Renal cortex interstitium (tissue), 11 donors: Measurements from ENCODE around the gene PARP8. TPM values are rescaled to one million over a fixed set of nuclear protein-coding genes. Genes with fewer than 3 reads are reported as not detected.
"Not testable (repeated sequence)": the region's sequence is repeated elsewhere in the genome, so short reads cannot be mapped to it uniquely, and the experiment has no call there.

Experiments
- DNase-seq, 11 donors: peaks; one replicate each; pipeline ENCODE4 v3.0.0-alpha.2; 2013; ENCODE audit warnings: low read depth in 9 of 11, low spot score in 4 of 11; ENCODE audit errors: extremely low read depth in 1 of 11
- polyA plus RNA-seq, 3 donors: library from polyadenylated mRNA; unstranded; fragments of 120-200 nt; gene quantifications; one replicate each; pipeline ENCODE4 v1.2.1, GENCODE V29; 2013; ENCODE audit not compliant: insufficient read length in 3 of 3

Gene PARP8
- polyA plus RNA-seq, 3 donors = 15.2 to 17.1 (median 16.3) TPM

DNA sequence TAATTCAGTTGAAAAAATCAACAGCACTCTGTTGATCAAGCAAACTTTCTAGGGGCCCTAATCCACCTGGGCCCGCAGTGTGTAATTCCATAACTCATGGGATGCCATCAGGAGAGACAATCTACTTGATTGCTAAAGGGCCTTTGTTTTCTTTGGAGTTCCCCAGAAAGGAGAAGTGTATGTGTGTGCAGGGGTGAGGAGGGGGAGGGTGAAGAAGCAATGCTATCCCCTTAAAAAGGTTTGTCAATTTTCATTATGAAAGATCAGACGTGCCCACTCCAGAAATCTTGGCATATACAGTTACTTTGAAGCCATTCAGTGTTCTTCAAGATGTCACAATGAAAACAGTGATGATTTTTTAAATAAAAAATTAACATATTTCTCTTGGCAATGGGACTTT lies 6.2 kb downstream of the PARP8 start:
- no peak for DNase-seq

DNA sequence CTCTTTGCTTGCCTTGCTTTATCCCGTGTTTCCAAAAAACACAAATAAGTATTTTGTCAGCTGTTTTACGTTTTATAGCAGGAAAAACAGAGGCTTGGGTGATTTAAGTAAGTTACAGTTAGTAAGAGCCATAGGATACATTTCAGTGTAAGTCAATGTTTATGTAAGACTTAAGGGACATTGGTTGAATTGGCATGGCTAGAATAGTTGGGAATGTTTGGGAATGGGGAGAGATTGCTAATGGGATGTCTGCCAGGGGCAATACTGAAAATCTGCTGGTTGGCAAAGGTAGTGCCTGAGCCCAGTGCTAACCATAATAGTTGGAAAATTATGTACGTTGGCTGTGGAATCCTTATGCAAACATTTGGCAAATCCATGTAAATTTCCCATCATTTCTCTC lies 7.0 kb downstream of the PARP8 start:
- DNase-seq = not testable (repeated sequence)

DNA sequence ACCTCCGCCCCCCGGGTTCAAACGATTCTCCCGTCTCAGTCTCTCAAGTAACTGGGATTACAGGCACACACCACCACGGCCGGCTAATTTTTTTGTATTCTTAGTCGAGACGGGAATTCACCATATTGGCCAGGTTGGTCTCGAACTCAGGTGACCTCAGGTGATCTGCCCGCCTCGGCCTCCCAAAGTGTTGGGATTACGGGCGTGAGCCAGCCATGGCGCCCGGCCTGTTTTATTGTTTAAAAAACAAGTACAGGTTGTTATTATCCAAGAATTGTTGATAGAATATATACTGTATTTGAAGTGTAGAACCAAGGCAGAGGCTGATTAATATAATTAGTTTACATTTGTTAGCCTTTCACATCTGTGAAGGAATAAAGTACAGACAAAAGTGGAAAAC lies 8.9 kb downstream of the PARP8 start:
- DNase-seq = no peak

DNA sequence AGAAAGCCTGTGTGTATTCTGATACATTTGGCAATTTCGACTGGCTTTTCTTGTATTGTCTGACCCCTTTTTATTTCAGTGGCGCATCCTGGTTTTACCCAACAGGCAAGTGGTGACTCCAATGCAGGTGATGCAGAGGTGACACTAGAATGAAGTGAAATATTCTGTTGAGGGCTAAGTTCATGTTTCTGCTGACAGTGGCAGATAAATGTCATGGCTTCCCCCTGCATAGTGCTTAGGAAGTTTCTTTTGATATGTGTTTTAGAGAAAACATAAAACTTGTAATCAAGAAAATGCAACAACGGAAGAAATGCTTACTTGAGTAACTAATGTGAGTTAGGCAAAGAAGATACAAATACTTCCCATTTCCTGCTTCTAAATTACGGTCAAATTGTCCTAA lies 13.1 kb downstream of the PARP8 start:
- not testable (repeated sequence) for DNase-seq

DNA sequence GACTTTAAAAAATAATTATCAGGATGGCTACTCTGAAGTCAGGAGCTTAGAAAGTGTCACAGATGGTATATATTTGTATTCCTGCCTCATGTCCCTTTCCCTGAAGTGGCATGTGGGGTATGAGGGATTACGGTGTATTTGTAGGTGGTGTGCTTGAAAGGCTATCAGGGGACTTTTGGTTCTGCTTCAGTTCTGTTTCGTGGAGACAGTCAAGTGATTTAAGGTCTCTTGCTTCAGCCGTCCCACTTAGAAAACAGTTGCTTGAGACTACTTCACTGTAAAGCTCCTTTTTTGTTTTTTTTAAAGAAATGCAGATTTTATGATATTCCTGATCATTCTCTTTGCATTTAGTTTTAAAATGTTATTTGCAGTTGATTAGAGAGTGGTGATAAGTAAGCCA lies 18.3 kb downstream of the PARP8 start:
- no peak for DNase-seq

DNA sequence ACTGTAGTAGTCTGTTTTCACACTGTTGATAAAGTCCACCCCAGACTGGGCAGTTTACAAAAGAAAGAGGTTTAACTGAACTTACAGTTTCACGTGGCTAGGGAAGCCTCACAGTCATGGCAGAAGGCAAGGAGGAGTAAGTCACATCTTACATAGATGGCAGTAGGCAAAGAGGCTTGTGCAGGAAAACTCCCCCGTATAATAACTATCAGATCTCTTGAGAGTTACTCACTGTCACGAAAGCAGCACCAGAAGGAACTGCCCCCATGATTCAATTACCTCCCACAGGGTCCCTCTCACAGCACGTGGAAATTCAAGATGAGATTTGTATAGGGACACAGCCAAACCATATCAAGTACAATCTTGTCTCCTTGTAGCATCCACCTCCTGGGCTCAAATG lies 21.1 kb downstream of the PARP8 start:
- DNase-seq = no peak

DNA sequence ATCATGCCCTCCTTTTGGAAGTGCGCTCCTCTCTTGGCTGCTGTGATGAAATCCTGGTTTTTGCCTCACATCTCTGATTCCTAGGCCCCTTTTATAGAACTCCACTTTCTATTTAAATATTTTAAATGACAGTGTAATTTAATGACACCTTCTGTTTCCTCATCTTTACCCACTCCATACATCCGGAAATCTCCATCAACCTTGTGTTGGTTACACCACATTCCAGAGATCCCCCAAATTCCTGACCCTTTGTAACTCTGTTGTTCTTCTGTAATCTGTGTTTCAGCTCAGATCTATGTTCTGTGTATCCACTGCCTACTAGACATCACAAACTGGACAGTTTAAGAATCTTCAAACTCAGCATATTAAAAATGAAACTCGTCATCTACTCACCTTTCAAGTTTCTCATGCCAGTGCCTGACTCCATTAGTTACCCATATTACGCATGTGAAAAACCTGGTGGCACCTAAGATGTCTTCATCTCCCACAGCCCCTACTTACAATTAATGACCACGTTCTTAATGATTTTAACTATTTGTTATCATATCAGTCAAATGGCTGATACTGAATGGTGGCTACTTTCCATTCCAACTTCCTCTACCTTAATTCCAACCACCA lies 25.1 kb downstream of the PARP8 start:
- DNase-seq = no peak

DNA sequence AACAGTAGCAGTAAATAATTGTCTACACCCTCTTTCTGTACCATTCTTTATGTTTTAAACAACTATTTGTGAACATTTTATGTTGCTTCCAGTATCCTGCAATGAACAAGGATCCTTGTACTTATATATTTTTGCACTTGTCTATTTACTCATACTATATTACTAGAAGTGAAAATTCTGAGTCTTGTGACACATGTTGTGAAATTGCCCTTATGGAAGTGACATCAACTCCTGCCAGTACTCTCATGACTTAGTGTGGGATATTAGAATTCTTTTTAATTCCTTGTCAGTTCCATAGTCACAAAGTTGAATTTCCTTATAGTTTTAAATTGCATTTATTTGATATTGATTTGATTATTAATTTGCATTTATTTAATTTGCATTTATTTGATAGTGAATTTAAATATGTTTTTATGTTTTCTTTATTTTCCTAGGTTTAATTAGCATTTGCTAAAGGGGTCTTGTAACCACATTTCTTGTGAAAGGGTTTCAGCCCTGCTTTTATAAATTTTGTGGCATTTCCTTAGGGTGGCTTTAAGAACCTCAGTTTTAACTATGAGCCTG lies 27.7 kb downstream of the PARP8 start:
- DNase-seq = no peak

DNA sequence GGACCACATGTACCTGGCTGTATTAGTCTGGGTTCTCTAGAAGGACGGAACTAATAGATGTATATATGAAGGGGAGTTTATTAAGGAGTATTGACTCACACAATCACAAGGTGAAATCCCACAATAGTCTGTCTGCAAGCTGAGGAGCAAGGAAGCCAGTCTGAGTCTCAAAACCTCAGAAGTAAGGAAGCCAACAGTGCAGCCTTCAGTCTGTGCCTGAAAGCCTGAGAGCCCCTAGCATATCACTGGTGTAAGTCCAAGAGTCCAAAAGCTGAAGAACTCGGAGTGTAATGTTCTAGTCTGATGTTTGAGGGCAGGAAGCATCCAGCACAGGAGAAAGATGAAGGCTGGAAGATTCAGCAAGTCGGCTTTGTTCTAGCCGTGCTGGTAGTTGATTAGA lies 28.2 kb downstream of the PARP8 start:
- DNase-seq = not testable (repeated sequence)

DNA sequence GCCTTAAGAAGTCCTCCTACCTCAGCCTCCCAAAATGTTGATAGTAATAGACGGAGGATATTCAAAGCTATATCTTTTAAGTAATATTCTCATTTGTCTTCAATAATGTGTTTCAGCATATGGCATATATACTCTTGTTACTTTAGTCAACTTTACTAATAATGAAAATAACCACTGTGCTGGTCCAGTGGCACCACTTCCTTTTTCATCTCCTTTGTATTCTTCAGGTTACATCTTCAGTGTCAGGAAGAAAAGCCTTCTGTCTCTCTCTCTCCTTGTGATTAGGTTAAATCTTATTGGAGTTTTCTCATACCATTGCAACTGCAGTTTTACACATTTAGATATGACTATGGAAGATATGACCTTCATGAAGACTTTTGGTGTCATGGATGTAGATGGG lies 31.3 kb downstream of the PARP8 start:
- DNase-seq = no peak

DNA sequence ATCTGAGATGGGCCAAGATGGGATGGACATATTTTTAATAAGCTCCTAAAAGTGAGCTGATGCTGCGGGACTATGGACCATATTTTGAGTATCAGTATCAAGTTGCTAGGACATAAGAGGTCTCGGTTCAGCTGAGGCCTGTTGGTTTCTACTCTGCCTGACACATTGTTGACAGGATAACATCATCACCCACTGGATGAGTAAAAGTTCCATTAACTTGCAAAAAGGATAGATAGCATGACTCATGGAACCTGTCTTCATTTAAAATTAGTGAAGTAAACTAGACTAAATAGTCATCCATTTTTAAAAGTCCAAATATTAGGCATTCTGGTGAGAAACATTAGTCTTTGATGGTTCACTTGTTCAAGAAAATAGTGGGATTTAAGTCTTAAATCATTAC lies 33.3 kb downstream of the PARP8 start:
- no peak for DNase-seq

DNA sequence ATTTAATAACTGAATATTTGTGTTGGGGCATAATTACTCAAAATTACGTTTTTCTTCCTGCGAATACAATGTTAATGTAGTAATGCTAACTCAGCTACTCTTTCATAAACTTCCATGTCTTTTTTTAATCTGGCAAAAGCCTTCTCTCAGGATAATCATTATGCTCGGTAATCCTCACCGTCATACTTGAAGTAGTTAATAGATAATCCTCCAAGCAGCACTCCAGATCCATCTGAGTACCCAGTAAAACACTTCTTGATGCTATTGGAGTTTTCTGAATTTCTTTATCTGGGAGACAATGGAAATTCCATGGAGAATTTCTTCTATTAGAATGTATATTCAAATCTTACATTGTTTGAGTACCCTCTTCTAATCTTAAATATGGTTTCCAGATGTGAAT lies 34.3 kb downstream of the PARP8 start:
- DNase-seq = no peak

DNA sequence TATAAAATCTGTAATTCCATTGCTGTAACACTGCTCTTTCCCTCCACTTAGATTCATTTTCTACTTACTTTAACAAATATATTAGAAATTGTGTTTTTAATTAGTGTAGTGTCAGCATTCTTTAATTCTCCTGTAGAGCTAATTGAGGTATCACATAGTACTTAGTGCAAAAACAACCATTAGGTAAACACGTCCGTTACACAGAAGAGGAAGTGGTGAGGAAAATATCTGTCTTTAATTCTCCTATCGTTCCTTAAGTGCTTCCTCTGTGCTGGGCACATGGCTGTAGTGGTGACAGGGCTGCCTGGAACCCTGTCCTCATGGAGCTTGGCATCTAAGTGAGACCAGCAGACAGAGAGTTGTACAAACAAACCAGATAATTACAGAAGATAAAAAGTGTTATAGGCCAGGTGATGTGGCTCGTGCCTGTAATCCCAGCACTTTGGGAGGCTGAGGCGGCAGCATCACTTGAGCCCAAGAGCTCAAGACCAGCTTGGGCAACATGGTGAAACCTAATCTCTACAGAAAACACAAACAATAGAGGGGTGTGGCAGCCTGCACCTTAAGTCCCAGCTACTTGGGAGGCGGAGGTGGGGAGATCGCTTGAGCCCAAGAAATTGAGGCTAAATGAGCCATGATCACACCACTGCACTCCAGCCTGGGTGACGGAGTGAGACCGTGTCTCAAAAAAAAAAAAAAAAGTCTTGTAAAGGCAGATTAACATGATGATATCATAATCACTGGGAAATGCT lies 36.4 kb downstream of the PARP8 start:
- DNase-seq = no peak

DNA sequence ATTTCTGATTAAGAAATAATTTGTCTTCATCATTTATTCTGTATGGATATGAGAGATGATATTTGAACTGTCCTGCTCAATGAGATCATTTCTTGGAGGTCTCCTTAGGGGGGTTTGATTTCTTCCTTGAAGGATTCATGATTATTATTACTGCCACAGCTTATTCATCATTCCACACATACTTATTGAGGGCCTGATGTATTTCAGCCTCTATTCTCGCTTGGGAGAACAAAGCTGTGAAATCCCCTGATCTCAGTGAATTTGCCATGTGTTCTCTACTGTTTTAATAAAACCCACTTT lies 36.9 kb downstream of the PARP8 start:
- no peak for DNase-seq

DNA sequence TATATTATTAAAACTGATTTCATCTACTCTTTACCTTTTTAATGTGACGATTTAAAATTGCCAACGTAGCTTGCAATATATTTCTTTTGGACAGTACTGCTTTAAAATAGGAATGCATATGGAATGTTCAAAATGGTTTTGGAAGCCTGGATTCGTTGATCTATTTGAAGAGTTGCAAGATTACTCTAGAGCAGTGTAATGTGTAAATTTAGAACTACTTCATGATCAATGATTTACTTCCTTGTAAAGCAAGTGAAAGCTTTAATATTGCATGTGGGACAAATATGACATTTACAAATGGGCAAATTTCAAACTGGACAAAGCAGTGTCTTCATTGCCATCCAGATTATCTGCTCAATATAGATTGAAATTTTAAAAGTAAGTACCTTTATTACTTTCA lies 38.3 kb downstream of the PARP8 start:
- no peak for DNase-seq

DNA sequence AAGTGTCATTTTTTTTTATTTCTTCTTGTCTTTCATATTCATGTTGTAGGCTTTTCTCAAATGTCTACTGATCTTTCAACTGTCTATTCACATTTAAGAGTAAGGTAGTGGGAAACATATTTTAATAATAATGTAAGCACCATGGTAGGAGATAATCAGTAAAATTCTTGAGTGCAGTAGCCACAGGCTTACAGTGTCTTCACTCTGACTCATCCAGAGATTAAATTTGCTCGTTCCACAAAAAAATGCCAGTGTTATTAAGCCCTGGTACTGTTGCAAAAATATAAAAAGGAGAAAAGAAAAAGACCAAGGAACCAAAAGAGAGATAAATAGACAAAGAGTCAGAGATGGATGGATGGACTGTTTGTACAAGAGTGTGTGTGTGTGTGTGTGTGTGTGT lies 43.0 kb downstream of the PARP8 start:
- DNase-seq = no peak

DNA sequence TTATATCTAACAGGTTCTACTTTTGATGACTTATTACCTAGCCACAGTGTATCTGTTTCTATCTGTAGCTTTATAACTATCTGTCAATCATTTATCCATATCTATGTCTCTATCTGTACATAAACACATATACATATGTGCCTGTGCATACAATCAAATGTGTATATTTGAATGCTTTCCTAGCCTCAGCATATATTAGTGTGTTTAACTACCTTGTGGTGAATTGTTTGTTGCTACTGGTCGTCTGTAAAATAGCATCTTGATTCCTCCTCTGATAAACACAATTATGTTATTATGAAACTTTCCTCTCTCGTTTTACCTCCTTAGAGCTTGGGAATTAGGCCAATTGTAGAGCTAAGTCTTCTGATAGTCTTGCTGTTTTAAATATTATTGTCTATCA lies 44.4 kb downstream of the PARP8 start:
- DNase-seq = no peak

DNA sequence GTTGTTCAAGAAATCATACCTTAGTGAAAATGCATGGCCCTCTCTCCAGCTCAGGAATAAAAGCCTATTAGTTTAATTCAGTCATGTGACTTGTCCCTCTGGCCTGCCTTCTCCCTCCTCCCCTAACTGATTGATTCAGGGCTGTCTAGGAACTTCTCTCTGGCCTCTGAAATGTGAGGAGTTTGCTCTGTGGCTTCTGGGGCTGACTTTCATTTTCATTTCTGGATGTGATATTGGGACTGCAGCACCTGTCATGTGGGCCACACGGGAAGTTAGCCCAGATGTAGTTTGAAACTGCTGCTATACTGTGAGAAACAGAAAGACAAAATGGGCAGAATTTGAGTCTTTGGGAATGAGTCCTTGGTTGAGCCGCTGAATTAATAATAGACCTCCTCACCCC lies 44.8 kb downstream of the PARP8 start:
- DNase-seq = no peak

DNA sequence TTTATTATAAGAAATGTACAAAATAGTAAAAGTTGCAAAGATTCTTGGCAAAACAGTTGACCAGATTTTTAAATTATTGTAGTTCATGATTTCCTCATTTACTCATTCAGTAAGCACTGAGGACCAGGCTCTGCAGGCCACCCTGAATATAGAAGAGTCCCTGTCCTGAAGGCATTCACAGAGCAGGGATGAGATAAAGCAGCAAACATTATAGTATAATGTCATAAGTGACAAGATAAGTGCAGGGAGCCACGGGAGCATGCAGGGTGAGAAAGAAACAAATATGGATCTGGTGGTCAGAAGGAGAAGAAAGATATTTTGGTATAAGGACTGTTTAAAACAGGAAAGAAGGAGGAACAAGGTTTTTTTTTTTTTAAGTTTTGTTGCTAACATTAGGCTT lies 46.0 kb downstream of the PARP8 start:
- no peak for DNase-seq

DNA sequence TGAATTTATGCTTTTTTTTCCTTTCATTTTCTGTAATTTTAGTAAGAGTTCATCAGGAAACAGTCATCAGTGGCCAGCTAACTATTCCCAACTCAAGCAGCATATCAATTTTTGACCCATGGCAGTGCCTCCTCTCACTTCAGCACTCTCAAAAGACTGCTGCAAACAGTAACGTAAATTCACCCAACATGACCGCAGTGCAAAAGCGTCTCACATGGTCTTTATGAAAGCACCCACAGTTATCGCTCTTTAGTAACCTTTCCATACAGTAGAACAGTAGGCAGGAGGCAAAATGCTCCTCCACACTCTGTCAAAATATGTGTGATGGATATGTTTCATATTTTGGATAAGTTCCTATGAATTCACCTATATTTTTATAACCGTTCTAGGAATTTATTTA lies 48.6 kb downstream of the PARP8 start:
- no peak for DNase-seq

DNA sequence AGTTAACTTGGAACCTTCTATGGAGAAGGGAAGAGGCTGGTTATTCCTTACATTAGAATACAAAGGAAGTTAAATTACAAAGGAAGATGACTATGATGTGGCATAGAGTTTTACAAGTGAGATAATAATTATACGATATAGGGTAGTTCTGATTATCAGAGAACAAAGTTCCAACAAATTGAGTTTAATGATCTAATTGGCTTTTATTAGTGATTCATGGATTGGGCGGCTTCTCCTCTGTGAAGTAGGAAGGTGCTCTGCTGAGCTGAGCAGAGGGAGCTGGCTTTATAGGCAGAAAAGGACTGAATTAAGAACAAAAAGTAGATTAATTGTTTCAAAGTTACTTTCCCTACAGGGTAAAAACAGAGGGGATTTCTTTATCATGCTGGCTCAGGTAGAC lies 49.7 kb downstream of the PARP8 start:
- DNase-seq = no peak
